Measurements from ENCODE around the gene SEPTIN8. TPM values are rescaled to one million over a fixed set of nuclear protein-coding genes. Genes with fewer than 3 reads are reported as not detected.

The SEPTIN8 gene
- total and polyA plus RNA-seq, 11 donors, result 11.0 to 47.6 (median 33.6) TPM

DNA sequence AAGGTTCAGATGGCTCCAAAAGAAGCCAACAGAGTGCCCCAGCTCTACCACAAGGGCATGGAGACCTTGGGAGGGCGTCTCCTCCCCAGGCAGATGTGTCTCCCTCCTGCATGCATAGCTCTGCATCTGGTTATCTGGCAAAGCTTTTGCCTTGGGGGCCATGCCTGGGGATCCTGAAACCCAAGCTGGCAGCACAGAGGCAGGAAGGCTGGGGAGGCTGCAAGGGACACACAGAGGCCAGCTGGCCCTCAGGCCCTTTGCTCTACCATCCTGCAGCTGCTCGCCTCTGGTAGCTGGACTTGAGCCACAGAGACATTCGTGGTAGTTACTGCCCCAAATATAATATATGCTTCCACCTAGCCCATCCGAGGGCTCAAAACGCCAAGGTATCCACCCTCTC, 3.9 kb downstream of the SEPTIN8 start:
- Histone ChIP-seq H3K9me3 (no peaks in the 10 kb centered on the region), H3K27ac (peak overlapping the region in 9 of 12 donors; percentile 19 to 79 (median 68)), H3K4me3 (no peak overlapping the region), H3K27me3 (no peaks in the 10 kb centered on the region), H3K36me3 (no peaks in the 10 kb centered on the region), H3K4me1 (peaks cover 2 to 84% (median 65%) of the 10 kb centered on the region in 12 donors)
- WGBS, 4 donors, result 76 to 83% (median 81%) methylated on average over 5 of the region's 5 CpGs
- intact Hi-C loops (cut with DNase I), result no loop called here
- DNase-seq, result no peak
- TF ChIP-seq, protein P1, sequence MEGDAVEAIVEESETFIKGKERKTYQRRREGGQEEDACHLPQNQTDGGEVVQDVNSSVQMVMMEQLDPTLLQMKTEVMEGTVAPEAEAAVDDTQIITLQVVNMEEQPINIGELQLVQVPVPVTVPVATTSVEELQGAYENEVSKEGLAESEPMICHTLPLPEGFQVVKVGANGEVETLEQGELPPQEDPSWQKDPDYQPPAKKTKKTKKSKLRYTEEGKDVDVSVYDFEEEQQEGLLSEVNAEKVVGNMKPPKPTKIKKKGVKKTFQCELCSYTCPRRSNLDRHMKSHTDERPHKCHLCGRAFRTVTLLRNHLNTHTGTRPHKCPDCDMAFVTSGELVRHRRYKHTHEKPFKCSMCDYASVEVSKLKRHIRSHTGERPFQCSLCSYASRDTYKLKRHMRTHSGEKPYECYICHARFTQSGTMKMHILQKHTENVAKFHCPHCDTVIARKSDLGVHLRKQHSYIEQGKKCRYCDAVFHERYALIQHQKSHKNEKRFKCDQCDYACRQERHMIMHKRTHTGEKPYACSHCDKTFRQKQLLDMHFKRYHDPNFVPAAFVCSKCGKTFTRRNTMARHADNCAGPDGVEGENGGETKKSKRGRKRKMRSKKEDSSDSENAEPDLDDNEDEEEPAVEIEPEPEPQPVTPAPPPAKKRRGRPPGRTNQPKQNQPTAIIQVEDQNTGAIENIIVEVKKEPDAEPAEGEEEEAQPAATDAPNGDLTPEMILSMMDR (IDR thresholded peaks at IDR 0.05), result no peak
- no peak for TF ChIP-seq POLR2A (IDR thresholded peaks at IDR 0.05)
- ATAC-seq, result no peak

- Histone ChIP-seq H3K36me3 (no peaks in the 10 kb centered on the region), H3K27ac (peak overlapping the region in 11 of 12 donors; percentile 33 to 79 (median 65)), H3K4me3 (no peak overlapping the region), H3K9me3 (no peaks in the 10 kb centered on the region), H3K4me1 (peaks cover 2 to 84% (median 66%) of the 10 kb centered on the region in 12 donors), H3K27me3 (no peaks in the 10 kb centered on the region)
- intact Hi-C loops (cut with DNase I), result no loop called here
- DNase-seq, result no peak
- no peak for TF ChIP-seq POLR2A (IDR thresholded peaks at IDR 0.05)
- TF ChIP-seq, protein P1 (IDR thresholded peaks at IDR 0.05), result no peak
- no peak for ATAC-seq
- 51 to 79% (median 65%) methylated on average over 7 to 8 of the region's 8 CpGs for WGBS, 4 donors
Observed at GRCh38 chr5:132772291-132773070, 4.6 kb downstream of the SEPTIN8 start.

DNA sequence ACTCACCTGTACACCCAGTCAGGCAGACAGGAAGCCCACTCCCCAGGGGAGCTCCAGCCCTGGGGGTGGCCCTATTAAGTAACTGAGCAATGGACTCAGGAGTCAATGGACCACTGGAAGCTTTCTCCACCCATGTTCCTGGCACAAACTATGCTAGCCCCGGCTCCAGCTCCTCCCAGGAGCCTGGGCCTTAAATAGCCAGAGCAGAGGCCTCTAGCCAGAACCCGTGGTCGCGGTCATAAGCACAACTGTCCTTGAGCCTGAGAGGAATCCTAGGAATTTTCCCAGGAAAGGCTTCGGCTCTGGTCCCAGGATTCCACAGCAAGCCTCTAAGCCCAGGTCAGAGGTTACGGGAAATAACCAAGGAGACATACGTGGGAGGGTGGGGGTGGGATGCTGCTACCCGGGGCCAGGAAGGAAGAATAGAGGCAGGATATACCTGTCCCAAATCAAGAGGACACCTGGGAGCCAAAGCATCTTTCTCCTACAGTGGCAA, 5.5 kb downstream of the SEPTIN8 start:
- H3K27me3 ChIP-seq, result no peaks in the 10 kb centered on the region
- intact Hi-C loops (cut with DNase I), result no loop called here
- DNase-seq (peak in 4 of 5 donors; percentile 57 to 73 (median 65)), ATAC-seq (peak; percentile 33 to 71 (median 50))
- no peaks in the 10 kb centered on the region for H3K9me3 ChIP-seq
- H3K36me3 ChIP-seq, result no peaks in the 10 kb centered on the region
- H3K4me3 ChIP-seq, result no peak overlapping the region
- 15 to 30% (median 25%) methylated on average over 5 to 8 of the region's 8 CpGs for WGBS, 4 donors
- TF ChIP-seq, protein P1 (IDR thresholded peaks at IDR 0.05), result no peak
- no peak for TF ChIP-seq POLR2A (IDR thresholded peaks at IDR 0.05)
- peak overlapping the region in 11 of 12 donors; percentile 33 to 79 (median 65) for H3K27ac ChIP-seq
- H3K4me1 ChIP-seq, result peaks cover 2 to 93% (median 75%) of the 10 kb centered on the region in 12 donors

GRCh38 chr5:132770476-132771159, 6.4 kb downstream of the SEPTIN8 start:
- WGBS, 4 donors, result 59 to 79% (median 69%) methylated on average over 8 of the region's 8 CpGs
- ATAC-seq, result peak in 2 of 4 donors; percentile 13
- no peaks in the 10 kb centered on the region for H3K27me3 ChIP-seq
- H3K4me3 ChIP-seq, result no peak overlapping the region
- TF ChIP-seq, protein P1 (IDR thresholded peaks at IDR 0.05), result no peak
- no peak for TF ChIP-seq POLR2A (IDR thresholded peaks at IDR 0.05)
- DNase-seq, result no peak
- no peaks in the 10 kb centered on the region for H3K9me3 ChIP-seq
- peak overlapping the region; percentile 33 to 76 (median 63) for H3K27ac ChIP-seq
- peaks cover 2 to 96% (median 76%) of the 10 kb centered on the region in 12 donors for H3K4me1 ChIP-seq
- intact Hi-C loops (cut with DNase I), result no loop called here
- no peaks in the 10 kb centered on the region for H3K36me3 ChIP-seq
